ENCODE data around the gene CDC73.
"Not testable (repeated sequence)": the region's sequence is repeated elsewhere in the genome, so short reads cannot be mapped to it uniquely, and the experiment has no call there.

DNA sequence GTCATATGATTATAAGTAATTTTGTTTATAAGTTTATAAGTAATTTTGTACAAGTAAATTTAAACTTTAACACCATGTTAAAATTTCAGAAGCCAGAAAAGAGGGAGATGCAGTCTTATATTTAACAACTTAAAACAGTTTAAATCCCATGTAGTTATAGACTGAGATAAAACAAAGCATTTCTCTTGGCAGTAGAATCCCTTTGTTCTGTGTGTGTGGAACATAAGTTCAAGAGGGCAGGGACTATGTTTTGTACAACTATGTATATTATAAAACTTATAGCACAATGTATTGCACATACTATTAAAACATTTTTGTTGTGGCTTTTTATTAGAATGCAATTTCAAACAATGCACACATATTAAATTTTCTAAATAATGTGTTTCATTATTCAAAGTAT, 109.3 kb downstream of the CDC73 start:
- TF ChIP-seq POLR2A (IDR thresholded peaks at IDR 0.05; ENCODE audit: low read length); GATA1 (IDR thresholded peaks at IDR 0.05; ENCODE audit: low read depth, low read length): not testable (repeated sequence)

Measured in erythroblast (primary cell).